Sigmoid colon (tissue), 4 donors: Measurements from ENCODE around the gene PARG.

Source experiments
- CTCF ChIP-seq, 4 experiments: fragments of 450-650 bp in 3 of 4; fragments of 200-600 bp in 1 of 4; IDR thresholded peaks; one replicate each; pipeline ENCODE4 v1.5.1; 2016 to 2019; ENCODE audit warnings: antibody characterized with exemption in 4 of 4, mild to moderate bottlenecking in 3 of 4, moderate library complexity in 2 of 4
- POLR2A ChIP-seq, 2 donors: fragments of 450-650 bp; IDR thresholded peaks; one replicate each; pipeline ENCODE4 v1.6.1; 2016; ENCODE audit warnings: antibody characterized with exemption in 2 of 2, mild to moderate bottlenecking in 2 of 2, moderate library complexity in 2 of 2
- POLR2AphosphoS5 ChIP-seq, 4 donors: sonication (generic); formaldehyde crosslinking; IDR thresholded peaks; one replicate each; pipeline ENCODE4 v1.6.1; 2017; ENCODE audit warnings: antibody characterized with exemption in 4 of 4

- TF ChIP-seq CTCF (IDR thresholded peaks at IDR 0.05) (no peak), POLR2AphosphoS5 (IDR thresholded peaks at IDR 0.05) (no peak), POLR2A (IDR thresholded peaks at IDR 0.05) (no peak)
Observed at GRCh38 chr10:49827297-49827696, 114.5 kb downstream of the PARG start.
